ENCODE data around the gene VAPA.

VAPA gene

DNA sequence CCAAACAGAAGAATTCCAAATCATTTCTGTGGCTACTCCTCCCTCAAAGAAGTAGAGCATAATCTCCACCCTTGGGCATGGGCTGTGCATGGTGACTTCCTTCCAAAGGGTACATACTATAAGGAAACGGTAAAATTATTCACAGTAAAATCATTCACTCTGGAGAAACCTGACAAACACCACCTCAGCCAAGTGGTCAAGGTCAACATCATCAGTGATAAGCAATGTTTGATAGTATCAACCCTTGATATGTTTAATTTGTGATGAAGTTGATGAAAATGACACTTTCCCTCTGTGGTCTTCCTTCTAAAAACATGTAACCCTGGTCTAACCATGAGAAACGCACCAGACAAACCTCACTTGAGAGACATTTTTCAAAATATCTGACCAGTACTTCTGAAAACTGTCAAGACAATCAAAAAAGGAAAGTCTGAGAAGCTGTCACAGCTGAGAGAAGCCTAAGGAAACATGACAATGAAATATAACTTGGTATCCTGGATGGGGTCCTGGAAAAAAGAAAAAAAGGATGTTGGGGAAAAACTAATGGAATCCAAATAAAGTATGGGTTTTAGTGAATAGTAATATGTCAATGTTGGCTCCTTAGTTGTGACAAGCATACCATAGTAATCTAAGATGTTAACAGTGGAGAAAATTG lies 37.5 kb upstream of the VAPA start:
- Histone ChIP-seq H3K4me3 (ENCODE audit: low read length) (no peak overlapping the region), H3K27ac (ENCODE audit: low read length) (no peak overlapping the region), H3K9ac (ENCODE audit: low read length) (no peak overlapping the region)

GRCh38 chr18:9876867-9877654 lies 36.8 kb upstream of the VAPA start:
- H3K4me1 ChIP-seq (ENCODE audit: control insufficient read depth, low read depth, low read length): no peaks in the 10 kb centered on the region
- no peaks in the 10 kb centered on the region for H3K36me3 ChIP-seq (ENCODE audit: control insufficient read depth, low read depth, low read length)
- H3K9me3 ChIP-seq (ENCODE audit: control insufficient read depth, low read depth, low read length): no peaks in the 10 kb centered on the region
- no peak overlapping the region for H3K4me3 ChIP-seq (ENCODE audit: low read length)
- no peak overlapping the region for H3K9ac ChIP-seq (ENCODE audit: low read length)
- H3K27ac ChIP-seq (ENCODE audit: low read length): no peak overlapping the region
- no peaks in the 10 kb centered on the region for H3K27me3 ChIP-seq (ENCODE audit: control insufficient read depth, insufficient read depth, low read length)

More for the DNA sequence above, 37.5 kb upstream of the VAPA start:
- no peaks in the 10 kb centered on the region for H3K4me1 ChIP-seq (ENCODE audit: control insufficient read depth, low read depth, low read length)
- no peaks in the 10 kb centered on the region for H3K36me3 ChIP-seq (ENCODE audit: control insufficient read depth, low read depth, low read length)
- no peaks in the 10 kb centered on the region for H3K9me3 ChIP-seq (ENCODE audit: control insufficient read depth, low read depth, low read length)
- no peaks in the 10 kb centered on the region for H3K27me3 ChIP-seq (ENCODE audit: control insufficient read depth, insufficient read depth, low read length)

GRCh38 chr18:9877655-9878014 lies 36.2 kb upstream of the VAPA start:
- Histone ChIP-seq H3K27me3 (ENCODE audit: control insufficient read depth, insufficient read depth, low read length) (no peaks in the 10 kb centered on the region), H3K27ac (ENCODE audit: low read length) (no peak overlapping the region), H3K36me3 (ENCODE audit: control insufficient read depth, low read depth, low read length) (no peaks in the 10 kb centered on the region), H3K4me3 (ENCODE audit: low read length) (no peak overlapping the region), H3K9me3 (ENCODE audit: control insufficient read depth, low read depth, low read length) (no peaks in the 10 kb centered on the region), H3K4me1 (ENCODE audit: control insufficient read depth, low read depth, low read length) (no peaks in the 10 kb centered on the region), H3K9ac (ENCODE audit: low read length) (no peak overlapping the region)

DNA sequence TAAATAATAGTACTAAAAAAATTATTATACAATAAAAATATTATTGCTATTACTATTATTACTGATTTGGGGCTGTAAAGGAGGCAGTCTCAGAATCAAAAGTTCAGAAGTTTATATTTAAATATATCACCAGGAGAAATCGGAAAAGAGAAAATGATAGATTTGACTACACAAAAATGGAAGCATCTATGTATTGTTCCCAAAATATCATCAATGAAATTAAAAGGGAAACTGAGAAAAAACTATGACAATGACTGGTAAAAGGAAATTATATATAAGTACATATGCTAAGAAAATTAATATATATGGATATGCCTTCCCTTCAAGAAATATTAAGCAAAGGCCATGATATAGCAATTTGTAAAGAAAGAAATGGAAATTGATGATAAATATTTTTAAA lies 35.7 kb upstream of the VAPA start:
- Histone ChIP-seq H3K4me1 (ENCODE audit: control insufficient read depth, low read depth, low read length) (no peaks in the 10 kb centered on the region), H3K4me3 (ENCODE audit: low read length) (no peak overlapping the region), H3K36me3 (ENCODE audit: control insufficient read depth, low read depth, low read length) (no peaks in the 10 kb centered on the region), H3K9me3 (ENCODE audit: control insufficient read depth, low read depth, low read length) (no peaks in the 10 kb centered on the region), H3K9ac (ENCODE audit: low read length) (no peak overlapping the region), H3K27me3 (ENCODE audit: control insufficient read depth, insufficient read depth, low read length) (no peaks in the 10 kb centered on the region), H3K27ac (ENCODE audit: low read length) (no peak overlapping the region)

DNA sequence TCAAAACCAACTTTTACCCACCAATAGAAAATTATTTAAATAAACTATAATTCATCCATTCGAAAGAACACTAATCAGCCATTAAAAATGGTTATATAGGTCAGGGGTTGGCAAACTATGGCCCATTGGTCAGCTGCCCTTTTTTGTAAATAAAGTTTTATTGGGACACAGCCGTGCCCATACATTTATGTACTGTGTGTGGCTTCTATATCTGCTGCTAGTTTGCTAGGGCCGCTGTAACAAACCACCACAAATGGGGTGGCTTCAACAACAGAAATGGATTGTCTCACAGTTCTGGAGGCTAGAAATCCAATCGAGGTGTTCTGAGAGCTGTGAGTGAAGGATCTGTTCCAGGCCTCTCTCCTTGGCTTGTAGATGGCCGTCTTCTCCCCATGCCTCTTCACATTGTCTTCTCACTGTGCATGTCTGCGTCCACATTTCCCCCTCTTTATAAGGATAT lies 35.0 kb upstream of the VAPA start:
- H3K9me3 ChIP-seq (ENCODE audit: control insufficient read depth, low read depth, low read length): no peaks in the 10 kb centered on the region
- no peaks in the 10 kb centered on the region for H3K27me3 ChIP-seq (ENCODE audit: control insufficient read depth, insufficient read depth, low read length)
- H3K27ac ChIP-seq (ENCODE audit: low read length): no peak overlapping the region
- no peaks in the 10 kb centered on the region for H3K4me1 ChIP-seq (ENCODE audit: control insufficient read depth, low read depth, low read length)
- no peaks in the 10 kb centered on the region for H3K36me3 ChIP-seq (ENCODE audit: control insufficient read depth, low read depth, low read length)
- no peak overlapping the region for H3K9ac ChIP-seq (ENCODE audit: low read length)
- no peak overlapping the region for H3K4me3 ChIP-seq (ENCODE audit: low read length)

DNA sequence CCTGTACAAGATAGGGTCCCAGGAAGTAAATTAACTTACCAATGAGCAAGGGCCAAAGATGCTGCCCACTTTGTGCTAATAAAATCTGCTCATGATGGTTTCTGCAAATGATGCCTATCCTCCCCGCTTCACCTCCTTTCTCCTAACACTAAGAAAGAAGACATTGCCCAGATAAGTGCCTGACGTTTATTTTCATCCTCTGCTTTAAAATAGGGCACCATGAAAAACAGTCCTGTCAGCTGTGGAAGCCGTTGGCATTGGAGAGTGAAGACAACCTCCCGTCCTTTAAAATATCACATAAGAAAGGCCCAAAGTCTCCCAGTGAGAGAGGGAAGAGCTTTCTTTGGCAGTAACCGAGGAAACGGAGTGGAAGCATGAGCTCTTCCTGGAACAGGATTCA lies 29.7 kb upstream of the VAPA start:
- H3K4me1 ChIP-seq (ENCODE audit: control insufficient read depth, low read depth, low read length): no peaks in the 10 kb centered on the region
- H3K27ac ChIP-seq (ENCODE audit: low read length): no peak overlapping the region
- no peak overlapping the region for H3K4me3 ChIP-seq (ENCODE audit: low read length)
- H3K27me3 ChIP-seq (ENCODE audit: control insufficient read depth, insufficient read depth, low read length): no peaks in the 10 kb centered on the region
- no peak overlapping the region for H3K9ac ChIP-seq (ENCODE audit: low read length)
- no peaks in the 10 kb centered on the region for H3K36me3 ChIP-seq (ENCODE audit: control insufficient read depth, low read depth, low read length)
- no peaks in the 10 kb centered on the region for H3K9me3 ChIP-seq (ENCODE audit: control insufficient read depth, low read depth, low read length)

DNA sequence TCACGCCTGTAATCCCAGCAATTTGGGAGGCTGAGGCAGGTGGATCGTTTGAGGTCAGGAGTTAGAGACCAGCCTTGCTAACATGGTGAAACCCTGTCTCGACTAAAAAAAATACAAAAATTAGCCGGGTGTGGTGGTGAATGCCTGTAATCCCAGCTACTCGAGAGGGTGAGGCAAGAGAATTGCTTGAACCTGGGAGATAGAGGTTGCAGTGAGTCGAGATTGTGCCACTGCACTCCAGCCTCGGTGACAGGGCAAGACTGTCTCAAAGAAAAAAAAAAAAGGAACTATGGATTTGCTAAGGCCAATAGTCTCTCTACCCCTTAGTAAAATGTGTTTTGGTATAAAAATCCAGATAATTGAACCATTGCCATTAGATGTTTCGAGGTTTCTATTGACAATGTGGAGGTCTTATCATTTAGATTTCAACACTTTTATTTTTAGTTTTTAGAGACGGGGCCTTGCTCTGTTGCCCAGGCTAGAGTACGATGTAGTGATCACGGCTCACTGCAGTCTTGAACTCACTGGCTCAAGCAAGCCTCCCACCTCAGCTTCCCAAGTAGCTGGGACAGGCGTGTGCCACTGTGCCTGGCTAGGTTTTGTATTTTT lies 29.2 kb upstream of the VAPA start:
- Histone ChIP-seq H3K27ac (ENCODE audit: low read length) (no peak overlapping the region), H3K4me1 (ENCODE audit: control insufficient read depth, low read depth, low read length) (no peaks in the 10 kb centered on the region), H3K36me3 (ENCODE audit: control insufficient read depth, low read depth, low read length) (no peaks in the 10 kb centered on the region), H3K27me3 (ENCODE audit: control insufficient read depth, insufficient read depth, low read length) (no peaks in the 10 kb centered on the region), H3K9ac (ENCODE audit: low read length) (no peak overlapping the region), H3K9me3 (ENCODE audit: control insufficient read depth, low read depth, low read length) (no peaks in the 10 kb centered on the region), H3K4me3 (ENCODE audit: low read length) (no peak overlapping the region)

DNA sequence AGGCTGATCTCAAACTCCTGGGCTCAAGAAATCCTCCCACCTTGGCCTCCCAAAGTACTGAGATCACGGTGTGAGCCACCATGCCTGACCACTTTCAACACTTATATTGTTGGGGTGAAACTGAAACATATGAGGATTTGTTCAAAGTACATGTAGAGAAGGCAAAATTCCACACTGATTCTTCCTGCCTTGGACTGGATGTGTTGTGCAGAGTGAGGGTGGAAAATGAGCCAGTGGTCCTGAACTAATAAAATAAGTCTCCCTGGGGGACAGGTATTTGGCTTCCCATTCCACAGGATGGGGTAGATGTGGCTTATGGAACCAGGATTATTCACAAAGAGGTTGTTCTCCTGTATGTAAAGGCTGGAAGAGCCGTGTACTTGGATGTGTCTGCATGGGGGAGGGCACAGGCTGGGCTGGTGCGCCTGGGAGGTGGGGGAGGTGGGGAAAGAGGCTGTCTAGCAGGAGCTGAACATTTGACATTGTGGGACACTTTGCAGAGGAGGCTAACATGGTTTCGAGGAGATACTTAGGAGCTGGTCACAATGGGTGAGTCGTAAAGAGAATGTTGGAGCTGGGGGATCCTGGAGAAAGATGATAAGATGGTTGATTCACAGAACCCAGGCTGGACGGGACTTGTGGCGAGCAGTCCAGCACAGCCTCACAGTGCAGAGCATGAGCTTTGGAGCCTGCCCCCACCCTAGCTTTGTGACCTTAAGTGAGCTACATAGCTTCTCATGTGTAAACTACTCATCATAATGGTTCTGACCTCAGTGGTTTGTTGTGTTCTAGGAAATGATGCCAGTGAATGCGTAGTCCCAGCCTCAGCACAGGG lies 28.4 kb upstream of the VAPA start, which contains the start of gene TXNDC2:
TXNDC2 (plus strand) TSS at position 804 of the 835 bp plus-strand sequence. CDS start 708 bp downstream, outside the sequence.
- H3K27ac ChIP-seq (ENCODE audit: low read length): no peak within 1 kb of the TSS
- H3K9me3 ChIP-seq (ENCODE audit: control insufficient read depth, low read depth, low read length): no peaks in the 10 kb centered on the region
- no peaks in the 10 kb centered on the region for H3K27me3 ChIP-seq (ENCODE audit: control insufficient read depth, insufficient read depth, low read length)
- no peaks in the 10 kb centered on the region for H3K4me1 ChIP-seq (ENCODE audit: control insufficient read depth, low read depth, low read length)
- H3K36me3 ChIP-seq (ENCODE audit: control insufficient read depth, low read depth, low read length): no peaks in the 10 kb centered on the region
- no peak within 1 kb of the TSS for H3K4me3 ChIP-seq (ENCODE audit: low read length)
- H3K9ac ChIP-seq (ENCODE audit: low read length): no peak within 1 kb of the TSS

DNA sequence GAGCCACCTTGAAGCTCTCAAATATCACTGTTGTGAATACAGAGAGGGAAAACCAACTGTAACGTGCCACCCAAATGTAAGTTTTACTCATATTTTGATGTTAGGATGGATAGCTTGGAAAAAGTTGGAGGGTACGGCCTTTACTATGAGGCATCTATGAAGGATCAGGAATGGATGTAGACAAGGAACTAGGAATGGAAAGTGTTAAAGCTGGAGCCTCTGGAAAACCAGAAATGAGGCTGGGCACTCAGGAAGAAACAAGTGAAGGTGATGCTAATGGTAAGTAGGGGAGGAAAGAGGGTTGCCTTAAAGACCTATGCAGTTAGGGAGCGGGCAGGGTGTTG lies 27.8 kb upstream of the VAPA start:
- Histone ChIP-seq H3K27me3 (ENCODE audit: control insufficient read depth, insufficient read depth, low read length) (no peaks in the 10 kb centered on the region), H3K4me3 (ENCODE audit: low read length) (no peak overlapping the region), H3K9me3 (ENCODE audit: control insufficient read depth, low read depth, low read length) (no peaks in the 10 kb centered on the region), H3K9ac (ENCODE audit: low read length) (no peak overlapping the region), H3K4me1 (ENCODE audit: control insufficient read depth, low read depth, low read length) (no peaks in the 10 kb centered on the region), H3K27ac (ENCODE audit: low read length) (no peak overlapping the region), H3K36me3 (ENCODE audit: control insufficient read depth, low read depth, low read length) (no peaks in the 10 kb centered on the region)

DNA sequence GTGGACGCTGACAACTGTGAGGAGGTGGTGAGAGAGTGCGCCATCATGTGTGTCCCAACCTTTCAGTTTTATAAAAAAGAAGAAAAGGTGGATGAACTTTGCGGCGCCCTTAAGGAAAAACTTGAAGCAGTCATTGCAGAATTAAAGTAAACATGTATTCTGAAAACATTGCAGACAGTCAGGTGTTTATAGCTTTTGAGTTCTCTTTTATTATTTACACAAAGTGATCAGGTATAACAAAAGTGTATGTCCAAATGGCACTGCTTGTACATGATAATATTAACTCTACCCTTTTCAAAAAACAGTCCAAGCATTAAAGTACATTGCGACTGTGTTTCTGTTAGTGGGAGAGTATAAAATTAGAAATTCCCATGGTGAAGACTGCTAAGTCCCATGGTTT lies 25.8 kb upstream of the VAPA start:
- H3K27me3 ChIP-seq (ENCODE audit: control insufficient read depth, insufficient read depth, low read length): no peaks in the 10 kb centered on the region
- H3K9ac ChIP-seq (ENCODE audit: low read length): no peak overlapping the region
- H3K4me1 ChIP-seq (ENCODE audit: control insufficient read depth, low read depth, low read length): no peaks in the 10 kb centered on the region
- no peaks in the 10 kb centered on the region for H3K36me3 ChIP-seq (ENCODE audit: control insufficient read depth, low read depth, low read length)
- H3K27ac ChIP-seq (ENCODE audit: low read length): no peak overlapping the region
- no peak overlapping the region for H3K4me3 ChIP-seq (ENCODE audit: low read length)
- H3K9me3 ChIP-seq (ENCODE audit: control insufficient read depth, low read depth, low read length): no peaks in the 10 kb centered on the region

DNA sequence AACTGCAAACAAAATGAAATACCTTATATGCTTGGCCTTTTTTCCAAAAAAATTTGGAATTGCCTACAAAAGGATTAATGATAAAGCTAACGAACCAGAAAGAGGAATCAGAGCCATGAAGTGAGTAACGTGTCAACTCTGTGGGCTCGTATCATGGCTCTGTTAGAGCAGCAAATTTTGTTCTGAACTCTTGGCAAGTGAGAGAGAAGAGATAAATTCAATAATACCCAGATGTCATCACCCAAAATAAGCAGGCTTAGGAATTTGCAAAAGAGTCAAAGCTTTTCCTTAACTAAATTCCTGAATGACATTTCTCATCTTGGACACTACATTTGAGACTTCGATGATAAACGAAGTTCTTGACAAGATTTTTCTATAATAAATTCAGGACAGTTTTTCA lies 23.6 kb upstream of the VAPA start:
- Histone ChIP-seq H3K27ac (ENCODE audit: low read length) (no peak overlapping the region), H3K9me3 (ENCODE audit: control insufficient read depth, low read depth, low read length) (no peaks in the 10 kb centered on the region), H3K4me3 (ENCODE audit: low read length) (no peak overlapping the region), H3K27me3 (ENCODE audit: control insufficient read depth, insufficient read depth, low read length) (no peaks in the 10 kb centered on the region), H3K36me3 (ENCODE audit: control insufficient read depth, low read depth, low read length) (no peaks in the 10 kb centered on the region), H3K9ac (ENCODE audit: low read length) (no peak overlapping the region), H3K4me1 (ENCODE audit: control insufficient read depth, low read depth, low read length) (no peaks in the 10 kb centered on the region)

All from iPS-18a (cell line).